Neuronal stem cell (in vitro differentiated cells): ENCODE results near the gene ATP8A1.

ENCODE experiments used
- DNase-seq: peaks from one replicate; pipeline ENCODE4 v3.0.0-alpha.2; 2013; ENCODE audit warnings: low spot score
- H2AFZ ChIP-seq: one replicate; pipeline ENCODE4 v1.6.1; 2013; ENCODE audit warnings: mild to moderate bottlenecking, low read length, inconsistent platforms
- H2AK5ac ChIP-seq: 2 replicates; pipeline ENCODE4 v1.6.1; 2013; ENCODE audit warnings: low read depth, mild to moderate bottlenecking, inconsistent platforms, low read length, moderate library complexity, mixed read lengths
- H2BK120ac ChIP-seq: 2 replicates; pipeline ENCODE4 v1.6.1; 2013; ENCODE audit warnings: low read depth, mild to moderate bottlenecking, inconsistent platforms, low read length, moderate library complexity, mixed read lengths
- H2BK12ac ChIP-seq: one replicate; pipeline ENCODE4 v1.6.1; 2013; ENCODE audit warnings: low read length, inconsistent platforms
- H2BK15ac ChIP-seq: 2 replicates; pipeline ENCODE4 v1.6.1; 2013; ENCODE audit warnings: mild to moderate bottlenecking, low read length, inconsistent platforms, mixed read lengths
- H2BK5ac ChIP-seq: one replicate; pipeline ENCODE4 v1.6.1; 2013; ENCODE audit warnings: inconsistent platforms, mild to moderate bottlenecking, low read length, moderate library complexity
- H3K14ac ChIP-seq: one replicate; pipeline ENCODE4 v1.6.1; 2013; ENCODE audit warnings: low read length, inconsistent platforms
- H3K18ac ChIP-seq: 2 replicates; pipeline ENCODE4 v1.6.1; 2013; ENCODE audit warnings: low read length, inconsistent platforms
- H3K23ac ChIP-seq: 2 replicates; pipeline ENCODE4 v1.6.1; 2013; ENCODE audit warnings: low read depth, mild to moderate bottlenecking, mixed read lengths, low read length, inconsistent platforms; ENCODE audit not compliant: poor library complexity
- H3K27ac ChIP-seq: replicated peaks from 3 replicates; pipeline ENCODE4 v1.5.1; 2013; ENCODE audit warnings: low read length, inconsistent platforms
- H3K27me3 ChIP-seq, 3 experiments: 2 replicates each; pipeline ENCODE4 v1.6.1; 2013; ENCODE audit warnings: low read length in 3 of 3, mild to moderate bottlenecking in 2 of 3, inconsistent platforms in 1 of 3, low read depth in 1 of 3, mixed read lengths in 1 of 3, moderate library complexity in 1 of 3; ENCODE audit not compliant: control insufficient read depth in 3 of 3, insufficient read depth in 3 of 3
- H3K36me3 ChIP-seq, 2 donors: replicated peaks in 1 of 2; 2 replicates each; pipeline ENCODE4 v1.6.1; 2013; ENCODE audit warnings: low read length in 2 of 2; ENCODE audit not compliant: control insufficient read depth in 2 of 2, insufficient read depth in 2 of 2
- H3K4ac ChIP-seq: 2 replicates; pipeline ENCODE4 v1.6.1; 2013; ENCODE audit warnings: inconsistent platforms, mild to moderate bottlenecking, low read length, moderate library complexity
- H3K4me1 ChIP-seq, 2 donors: 1 replicate in 1 of 2; 2 replicates in 1 of 2; pipeline ENCODE4 v1.6.1; 2013; ENCODE audit warnings: low read length in 2 of 2, low read depth in 1 of 2; ENCODE audit not compliant: control insufficient read depth in 2 of 2, insufficient read depth in 1 of 2
- H3K4me2 ChIP-seq: one replicate; pipeline ENCODE4 v1.6.1; 2013; ENCODE audit warnings: mild to moderate bottlenecking, low read length, inconsistent platforms; ENCODE audit not compliant: insufficient read depth, poor library complexity, severe bottlenecking
- H3K4me3 ChIP-seq, 2 donors: 2 replicates each; pipeline ENCODE4 v1.5.1; 2013; ENCODE audit warnings: low read length in 2 of 2, mild to moderate bottlenecking in 2 of 2, inconsistent platforms in 1 of 2, moderate library complexity in 1 of 2
- H3K79me1 ChIP-seq: one replicate; pipeline ENCODE4 v1.6.1; 2013; ENCODE audit warnings: low read depth, mild to moderate bottlenecking, inconsistent platforms, low read length, moderate library complexity
- H3K9ac ChIP-seq: one replicate; pipeline ENCODE4 v1.6.1; 2013; ENCODE audit warnings: mild to moderate bottlenecking, low read depth, low read length, inconsistent platforms; ENCODE audit not compliant: poor library complexity
- H3K9me3 ChIP-seq, 2 donors: replicated peaks in 1 of 2; 2 replicates each; pipeline versions ENCODE3 to v1.6.1; 2013; ENCODE audit warnings: low read length in 2 of 2, mild to moderate bottlenecking in 2 of 2, inconsistent platforms in 1 of 2, low read depth in 1 of 2, mixed read lengths in 1 of 2, moderate library complexity in 1 of 2; ENCODE audit not compliant: control insufficient read depth in 2 of 2, insufficient read depth in 1 of 2
- H4K8ac ChIP-seq: one replicate; pipeline ENCODE4 v1.6.1; 2013; ENCODE audit warnings: low read depth, mild to moderate bottlenecking, inconsistent platforms, low read length, moderate library complexity
- H4K91ac ChIP-seq: one replicate; pipeline ENCODE4 v1.6.1; 2013; ENCODE audit warnings: low read length, low read depth, mild to moderate bottlenecking, inconsistent platforms; ENCODE audit not compliant: poor library complexity
- WGBS, 2 donors: extraction: QIAGEN DNeasy Blood & Tissue Kit; methylation state at CpG; one replicate each; pipeline ENCODE4 v1.1.7; 2013; ENCODE audit warnings: missing lambda C conversion rate in 2 of 2, mixed read lengths in 1 of 2; ENCODE audit not compliant: insufficient read length in 2 of 2, insufficient replicate concordance in 1 of 2; ENCODE audit errors: extremely low coverage in 2 of 2; 5-methylcytosine and 5-hydroxymethylcytosine counted together

The ATP8A1 gene

GRCh38 chr4:42454755-42455420, 202.0 kb downstream of the ATP8A1 start:
- H3K4me1 ChIP-seq = peaks cover 5 to 17% of the 10 kb centered on the region in 2 donors

GRCh38 chr4:42453612-42454011, 203.3 kb downstream of the ATP8A1 start:
- Histone ChIP-seq H3K4me2 (no peak overlapping the region), H2BK15ac (no peak overlapping the region), H3K27me3 (peaks cover 0 to 2% (median 0%) of the 10 kb centered on the region in 3 experiments), H3K23ac (no peak overlapping the region), H2BK12ac (no peak overlapping the region), H2AK5ac (no peak overlapping the region), H3K9ac (no peak overlapping the region), H2BK5ac (no peak overlapping the region), H4K91ac (no peak overlapping the region), H3K4ac (no peak overlapping the region), H2BK120ac (no peak overlapping the region), H3K18ac (no peak overlapping the region), H3K27ac (no peak overlapping the region), H3K4me3 (no peak overlapping the region), H3K36me3 (no peaks in the 10 kb centered on the region), H3K4me1 (peaks cover 5 to 17% of the 10 kb centered on the region in 2 donors), H2AFZ (no peak overlapping the region), H3K79me1 (no peaks in the 10 kb centered on the region), H3K9me3 (no peaks in the 10 kb centered on the region), H3K14ac (no peak overlapping the region), H4K8ac (no peak overlapping the region)
- no peak for DNase-seq
- no CpG with 5 or more reads among the region's 1 CpG for WGBS, 2 donors

More at GRCh38 chr4:42454755-42455420, 202.0 kb downstream of the ATP8A1 start:
- H2AK5ac ChIP-seq = no peak overlapping the region
- no peak overlapping the region for H3K14ac ChIP-seq
- no peaks in the 10 kb centered on the region for H3K36me3 ChIP-seq
- no peak overlapping the region for H3K4me2 ChIP-seq
- no peak overlapping the region for H2BK15ac ChIP-seq
- no peak overlapping the region for H3K23ac ChIP-seq
- no CpG with 5 or more reads among the region's 2 CpGs for WGBS, 2 donors
- no peak overlapping the region for H2BK120ac ChIP-seq
- H2BK5ac ChIP-seq = no peak overlapping the region
- no peak overlapping the region for H3K4me3 ChIP-seq
- no peak for DNase-seq
- no peak overlapping the region for H2BK12ac ChIP-seq
- H4K8ac ChIP-seq = no peak overlapping the region
- H3K9ac ChIP-seq = no peak overlapping the region
- H4K91ac ChIP-seq = no peak overlapping the region
- no peak overlapping the region for H3K27ac ChIP-seq
- H3K27me3 ChIP-seq = peaks cover 0 to 2% (median 0%) of the 10 kb centered on the region in 3 experiments
- H3K9me3 ChIP-seq = no peaks in the 10 kb centered on the region
- H3K18ac ChIP-seq = no peak overlapping the region
- H3K79me1 ChIP-seq = no peaks in the 10 kb centered on the region
- H2AFZ ChIP-seq = no peak overlapping the region
- no peak overlapping the region for H3K4ac ChIP-seq

DNA sequence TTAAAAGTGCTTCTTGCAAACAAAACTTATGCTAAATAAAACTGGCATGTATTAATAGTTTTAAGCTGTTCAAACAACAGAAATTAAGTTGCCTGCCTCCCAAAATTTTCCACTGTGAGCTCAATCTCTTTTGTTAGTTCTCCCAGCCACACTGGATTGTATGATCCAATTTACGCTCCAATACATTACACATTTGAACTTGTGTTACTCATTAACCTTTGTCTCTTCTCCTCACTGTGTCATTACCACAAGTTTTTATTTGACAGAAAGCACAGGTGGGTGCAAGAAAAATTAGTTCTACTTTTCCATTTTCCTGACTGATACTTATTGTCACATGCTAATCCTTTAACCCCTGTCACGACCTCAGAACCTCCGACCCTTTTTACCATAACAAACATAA, 204.1 kb downstream of the ATP8A1 start:
- no CpG with 5 or more reads among the region's 3 CpGs for WGBS, 2 donors

DNA sequence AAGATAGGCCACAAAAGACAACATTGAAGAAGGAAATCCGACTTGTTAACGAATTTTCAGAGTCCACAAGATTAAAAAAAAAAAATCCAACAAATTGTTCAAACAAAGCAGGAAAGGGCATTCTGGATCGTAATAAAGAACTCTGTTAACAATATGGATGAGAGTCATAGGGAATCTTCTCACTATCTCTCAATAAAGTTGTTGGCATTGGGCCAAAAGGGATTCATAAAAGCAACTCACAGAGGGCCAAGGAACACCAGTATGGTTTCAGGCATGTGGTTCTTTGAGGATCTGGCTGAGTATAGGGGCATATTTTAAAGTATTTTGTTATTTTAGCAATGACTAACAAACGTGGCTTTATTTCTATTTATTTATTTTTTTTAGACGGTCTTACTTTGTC, 210.1 kb downstream of the ATP8A1 start:
- Histone ChIP-seq H3K18ac (no peak overlapping the region), H3K9ac (no peak overlapping the region), H3K79me1 (no peaks in the 10 kb centered on the region), H2BK12ac (no peak overlapping the region), H2BK5ac (no peak overlapping the region), H3K4me2 (no peak overlapping the region), H3K9me3 (no peaks in the 10 kb centered on the region), H2AK5ac (no peak overlapping the region), H3K23ac (no peak overlapping the region), H3K14ac (no peak overlapping the region), H3K27me3 (no peaks in the 10 kb centered on the region), H3K36me3 (no peaks in the 10 kb centered on the region), H3K4ac (no peak overlapping the region), H3K27ac (no peak overlapping the region), H2AFZ (no peak overlapping the region), H3K4me3 (no peak overlapping the region), H4K91ac (no peak overlapping the region), H3K4me1 (peaks cover 0 to 5% of the 10 kb centered on the region in 2 donors), H4K8ac (no peak overlapping the region), H2BK15ac (no peak overlapping the region), H2BK120ac (no peak overlapping the region)
- no CpG with 5 or more reads among the region's 5 CpGs for WGBS, 2 donors
- no peak for DNase-seq

More for the DNA sequence above, 204.1 kb downstream of the ATP8A1 start:
- H3K14ac ChIP-seq = no peak overlapping the region
- no peak overlapping the region for H2BK5ac ChIP-seq
- no peaks in the 10 kb centered on the region for H3K79me1 ChIP-seq
- no peak overlapping the region for H2BK15ac ChIP-seq
- H2AK5ac ChIP-seq = no peak overlapping the region
- no peak overlapping the region for H2BK120ac ChIP-seq
- no peaks in the 10 kb centered on the region for H3K9me3 ChIP-seq
- no peak overlapping the region for H3K4me3 ChIP-seq
- H3K23ac ChIP-seq = no peak overlapping the region
- H3K36me3 ChIP-seq = no peaks in the 10 kb centered on the region
- no peak overlapping the region for H3K4ac ChIP-seq
- H4K91ac ChIP-seq = no peak overlapping the region
- peak; percentile 17 for DNase-seq
- no peak overlapping the region for H3K4me2 ChIP-seq
- H3K27me3 ChIP-seq = peaks cover 0 to 2% (median 0%) of the 10 kb centered on the region in 3 experiments
- H4K8ac ChIP-seq = no peak overlapping the region
- peaks cover 5 to 17% of the 10 kb centered on the region in 2 donors for H3K4me1 ChIP-seq
- no peak overlapping the region for H3K27ac ChIP-seq
- no peak overlapping the region for H3K18ac ChIP-seq
- H2AFZ ChIP-seq = no peak overlapping the region
- no peak overlapping the region for H3K9ac ChIP-seq
- no peak overlapping the region for H2BK12ac ChIP-seq
